GM18951 (cell line): ENCODE data around the gene MTHFD2.

Source experiments
- POLR2A ChIP-seq: IDR thresholded peaks from 4 replicates; pipeline ENCODE4 v1.6.1; 2011; ENCODE audit warnings: mild to moderate bottlenecking; ENCODE audit not compliant: insufficient read length, insufficient read depth; ENCODE audit errors: extremely low read depth
- in situ Hi-C: fragments of 300-500 bp; cut with MboI; formaldehyde crosslinking; loops from one replicate; pipeline ENCODE4 v1.12.0; 2022; ENCODE audit warnings: low sequenced_read_pairs, mixed read lengths, inconsistent platforms; ENCODE audit not compliant: unreplicated experiment

Gene MTHFD2

DNA sequence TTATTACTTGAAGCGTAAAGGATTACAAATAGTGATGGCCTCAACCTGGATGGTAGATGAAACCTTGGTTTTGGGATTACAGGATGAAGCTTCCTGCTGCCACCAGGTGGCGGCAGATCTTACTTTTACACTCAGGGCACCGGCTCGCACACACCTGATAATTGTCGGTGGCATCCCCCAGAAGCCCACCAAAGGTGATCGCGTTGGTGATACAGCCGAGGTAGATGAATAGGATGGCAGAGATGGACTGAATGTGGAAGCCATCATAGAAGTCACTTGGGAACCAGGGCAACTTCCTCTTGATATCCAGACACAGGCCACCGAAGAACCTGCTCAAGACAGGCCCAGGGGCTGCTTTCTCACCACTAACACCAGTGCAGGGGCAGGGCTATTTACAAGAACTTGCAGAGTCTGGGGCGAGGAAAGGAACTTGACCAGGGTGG lies 51.8 kb downstream of the MTHFD2 start:
- in situ Hi-C loops: no loop called here
- TF ChIP-seq POLR2A: no peak

DNA sequence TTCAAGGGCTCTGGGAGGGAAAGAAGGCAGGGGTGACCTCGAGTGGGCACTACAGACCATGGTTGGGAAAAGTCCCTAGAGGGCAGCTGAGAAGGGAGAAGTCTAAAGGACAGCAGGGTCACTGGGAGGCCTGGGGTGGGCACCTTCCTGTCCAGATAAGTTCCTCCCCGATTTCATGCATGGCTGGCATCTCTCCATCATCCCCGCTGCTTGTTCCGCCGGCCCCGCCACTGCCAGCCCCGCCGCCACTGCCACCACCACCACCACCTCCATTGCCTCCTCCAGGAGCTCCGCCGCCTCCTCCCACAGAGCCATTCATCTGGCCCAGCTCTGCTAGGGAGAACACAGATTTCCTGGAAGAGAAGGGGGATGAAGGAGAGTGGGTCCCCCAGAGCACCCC lies 53.6 kb downstream of the MTHFD2 start:
- in situ Hi-C loops: no loop called here
- no peak for TF ChIP-seq POLR2A

DNA sequence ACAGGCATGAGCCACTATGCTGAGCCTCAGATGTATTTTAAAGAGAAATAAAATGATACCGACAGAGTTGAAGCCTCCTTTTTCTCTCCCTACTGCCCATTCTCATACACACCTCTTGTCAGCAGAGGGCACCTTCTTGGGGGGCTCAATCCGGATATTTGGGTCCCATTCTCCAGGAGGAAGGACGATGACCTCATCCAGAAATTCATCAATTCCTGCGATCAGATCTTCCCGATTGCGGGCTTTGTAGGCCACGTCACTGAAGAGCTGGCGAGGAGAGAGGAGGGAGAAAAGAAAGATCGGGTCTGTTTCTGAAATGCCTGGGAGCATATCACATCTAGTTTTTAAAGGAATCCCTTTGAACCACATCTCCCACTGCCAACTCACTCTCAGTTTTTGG lies 54.4 kb downstream of the MTHFD2 start:
- no peak for TF ChIP-seq POLR2A
- in situ Hi-C loops: no loop called here

DNA sequence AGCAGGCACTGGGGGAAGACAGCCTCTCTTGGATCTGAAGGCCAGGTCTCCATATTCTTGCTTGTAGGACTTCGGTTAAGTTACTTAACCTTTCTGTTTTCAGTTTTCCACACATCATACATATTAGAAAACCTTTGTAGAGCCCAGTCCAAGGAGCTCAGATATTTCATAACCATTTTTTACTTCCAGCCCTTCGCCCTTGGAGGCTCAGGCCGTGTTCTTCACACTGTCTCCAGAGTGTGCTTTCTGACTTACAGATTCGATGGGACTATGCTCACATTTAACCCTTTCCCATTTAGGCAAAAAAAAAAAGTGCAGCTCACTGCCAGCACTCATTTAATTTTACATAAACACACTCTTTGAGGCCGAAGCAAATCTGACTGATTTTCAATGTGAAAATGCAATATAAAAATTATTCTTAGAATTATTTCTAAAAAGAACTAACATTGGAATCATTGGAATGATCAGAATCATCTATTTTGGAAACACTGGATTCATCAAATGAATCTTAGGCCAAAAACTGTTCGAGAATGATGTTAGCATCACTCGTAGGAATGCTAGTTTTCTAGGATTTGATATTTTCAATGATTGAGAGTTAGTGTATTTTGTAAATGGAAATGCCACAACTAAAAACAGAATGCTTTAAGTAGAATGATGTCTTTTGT lies 55.0 kb downstream of the MTHFD2 start:
- TF ChIP-seq POLR2A: no peak
- in situ Hi-C loops: no loop called here

DNA sequence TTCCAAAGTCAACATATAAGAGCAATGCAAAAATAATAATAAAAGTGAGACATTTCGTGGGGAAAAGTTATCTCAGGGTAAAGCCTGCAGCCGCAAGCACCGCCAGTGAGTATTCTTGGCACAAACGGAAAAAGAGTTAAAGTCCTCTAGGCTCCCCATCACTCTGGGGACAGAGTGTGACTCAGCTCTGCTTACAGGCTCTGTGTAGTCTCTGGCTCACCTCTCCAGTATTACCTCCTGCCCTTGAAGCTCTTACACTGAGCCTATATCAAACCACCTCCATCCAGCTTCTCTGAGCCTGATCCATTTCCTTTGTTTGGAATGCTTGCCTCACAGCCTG lies 55.5 kb downstream of the MTHFD2 start:
- in situ Hi-C loops: no loop called here

DNA sequence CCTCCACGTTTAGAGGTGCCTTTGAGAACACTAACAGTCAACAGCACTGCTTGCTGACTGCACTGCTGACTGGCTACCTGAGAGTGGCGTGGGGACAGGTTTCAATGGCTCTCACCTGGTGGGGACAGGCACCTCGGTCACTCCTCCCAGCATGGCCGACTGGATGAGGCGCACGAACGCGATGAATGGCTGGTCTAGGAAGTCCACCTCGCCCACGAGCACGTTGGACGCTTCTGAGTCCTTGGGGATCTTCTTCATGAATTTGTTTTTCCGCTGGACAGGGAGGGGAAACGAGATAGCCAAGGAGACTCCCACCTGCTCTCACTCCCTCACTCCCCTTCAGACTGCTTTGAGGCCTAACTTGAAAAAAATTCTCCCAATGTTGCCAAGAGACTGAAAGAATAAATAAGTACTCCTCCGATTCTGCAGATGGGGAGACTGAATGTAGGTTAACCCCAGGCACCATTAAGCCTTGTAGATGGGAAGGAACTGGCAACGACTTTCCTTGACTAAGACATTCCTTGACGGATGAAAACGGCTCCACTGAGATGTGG lies 57.3 kb downstream of the MTHFD2 start:
- TF ChIP-seq POLR2A: no peak
- in situ Hi-C loops: no loop called here

More for the DNA sequence above, 55.5 kb downstream of the MTHFD2 start:
- TF ChIP-seq POLR2A: no peak

DNA sequence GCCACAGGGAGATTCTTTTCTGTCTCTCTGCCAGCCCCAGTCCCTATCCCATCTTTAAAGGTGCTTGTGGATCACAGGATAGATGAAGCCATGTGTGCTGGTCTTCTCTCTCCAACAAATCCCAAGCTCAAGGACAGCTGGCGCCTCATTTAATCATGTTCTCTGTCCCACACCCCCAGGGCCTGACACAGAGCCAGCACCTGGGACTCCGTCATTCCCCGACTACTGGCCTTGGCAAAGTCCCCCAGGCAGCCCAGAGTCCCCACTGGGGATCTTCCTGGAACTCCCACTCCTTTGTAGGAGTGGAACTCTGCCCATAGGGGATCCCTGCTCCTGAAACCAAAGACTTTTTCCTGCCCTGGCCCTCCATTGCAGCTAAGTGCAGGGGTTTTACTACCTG lies 60.8 kb downstream of the MTHFD2 start:
- no peak for TF ChIP-seq POLR2A

DNA sequence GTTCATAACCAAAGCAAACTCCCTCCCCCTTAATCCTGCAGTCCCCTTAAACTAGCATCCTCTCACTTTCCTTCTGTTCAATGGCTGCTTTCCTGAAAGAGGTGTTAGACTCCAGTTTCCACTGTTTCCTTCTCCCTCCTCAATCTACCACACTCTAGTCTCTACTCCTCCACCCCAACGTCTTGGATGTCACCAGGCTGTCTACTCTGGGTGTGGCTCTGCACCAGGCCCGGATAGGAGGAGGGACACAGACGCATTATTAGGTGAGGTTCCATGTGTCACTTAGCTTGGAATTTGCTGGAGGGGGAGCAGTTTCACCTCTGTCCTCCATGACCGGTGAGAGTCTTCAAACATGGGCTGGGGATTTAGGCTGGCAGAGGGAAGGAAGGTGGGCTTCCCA lies 61.3 kb downstream of the MTHFD2 start:
- no peak for TF ChIP-seq POLR2A
- in situ Hi-C loops: no loop called here

More for the DNA sequence above, 60.8 kb downstream of the MTHFD2 start:
- in situ Hi-C loops: no loop called here

DNA sequence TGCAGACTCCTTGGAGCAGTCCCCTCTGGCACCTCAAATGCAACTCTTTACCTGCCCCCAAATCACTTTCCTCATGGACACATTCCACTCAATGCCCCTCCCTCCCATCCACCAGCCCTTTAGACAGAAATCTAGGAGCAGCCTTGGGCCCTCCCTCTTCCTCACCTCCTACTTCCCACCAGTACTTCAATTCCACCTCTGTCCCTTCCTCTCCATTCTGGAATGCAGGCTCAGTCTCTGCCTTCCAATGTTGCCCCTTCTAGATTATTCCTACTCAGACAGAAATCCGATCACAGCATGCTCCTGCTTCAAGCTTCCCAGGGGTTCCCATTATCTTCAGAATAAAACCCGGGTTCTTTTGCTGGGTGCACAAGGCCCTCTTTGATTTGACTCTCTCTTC lies 62.1 kb downstream of the MTHFD2 start:
- TF ChIP-seq POLR2A: no peak
- in situ Hi-C loops: no loop called here

DNA sequence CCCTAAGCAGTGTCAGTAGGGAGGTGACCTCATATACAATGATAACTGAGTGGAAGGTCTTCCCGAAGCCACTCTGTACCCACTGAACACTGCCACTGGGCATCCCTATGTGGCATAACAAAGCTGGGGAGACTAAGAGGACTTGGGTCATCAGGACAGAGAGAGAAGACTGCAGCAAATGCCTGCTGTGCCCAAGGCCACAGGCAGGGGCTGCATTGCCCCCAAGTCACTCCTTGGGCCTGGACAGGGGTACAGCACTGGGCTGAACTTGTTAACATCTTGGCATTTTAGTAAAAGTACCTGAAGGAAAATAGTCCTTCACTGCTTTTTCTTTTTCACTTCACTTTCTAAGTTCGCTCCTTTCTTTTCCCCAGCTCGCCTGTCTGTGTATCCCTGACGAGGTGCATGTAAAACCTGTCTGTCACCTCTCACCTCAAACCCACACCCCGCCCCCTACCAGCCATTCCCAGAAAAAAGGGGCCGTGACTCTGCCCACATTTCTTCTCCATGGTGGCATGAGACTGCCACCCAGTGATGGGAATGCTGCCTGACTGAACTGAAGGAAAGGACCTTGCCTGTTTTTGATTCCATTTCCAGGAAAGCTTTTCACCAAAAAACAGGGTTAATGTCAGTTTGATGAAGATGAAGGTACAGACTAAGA lies 62.9 kb downstream of the MTHFD2 start:
- in situ Hi-C loops: no loop called here
- no peak for TF ChIP-seq POLR2A

DNA sequence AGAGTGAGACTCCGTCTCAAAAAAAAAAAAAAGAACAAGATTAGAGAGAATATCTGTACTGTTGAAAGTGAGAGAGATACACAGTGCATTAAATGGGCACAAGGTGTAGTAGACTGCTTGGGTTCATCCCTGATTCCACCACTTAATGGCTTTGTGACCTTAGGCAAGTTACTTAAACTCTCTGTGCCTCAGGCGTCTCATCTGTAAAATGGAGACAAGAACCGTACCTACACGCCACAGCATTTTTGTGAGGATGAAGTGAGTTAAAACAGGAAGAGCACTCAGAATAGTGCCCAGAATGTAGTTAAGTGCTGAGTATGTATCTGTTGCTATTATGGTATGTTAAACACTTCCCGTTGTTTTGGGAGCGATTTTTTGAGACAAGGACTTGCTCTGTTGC lies 64.3 kb downstream of the MTHFD2 start:
- in situ Hi-C loops: no loop called here
- no peak for TF ChIP-seq POLR2A

DNA sequence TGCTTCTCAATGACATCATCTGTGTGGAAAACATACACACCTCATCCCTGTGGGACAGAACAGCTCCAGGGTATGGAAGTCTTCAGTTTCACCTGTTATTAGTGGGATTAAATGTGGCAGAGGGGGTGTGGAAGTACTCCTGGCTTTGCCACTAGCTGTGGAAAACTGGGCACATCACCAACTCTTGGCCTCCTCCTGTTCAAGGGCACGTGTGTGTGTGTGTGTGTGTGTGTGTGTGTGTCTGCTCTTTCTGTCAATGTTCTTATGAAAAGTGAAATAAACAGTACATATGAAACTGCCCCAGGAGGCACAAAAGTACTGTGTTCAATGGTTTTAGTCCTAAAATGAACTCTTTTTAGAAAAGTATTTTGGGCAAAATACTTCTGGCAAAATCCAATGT lies 65.9 kb downstream of the MTHFD2 start:
- no peak for TF ChIP-seq POLR2A
- in situ Hi-C loops: no loop called here

DNA sequence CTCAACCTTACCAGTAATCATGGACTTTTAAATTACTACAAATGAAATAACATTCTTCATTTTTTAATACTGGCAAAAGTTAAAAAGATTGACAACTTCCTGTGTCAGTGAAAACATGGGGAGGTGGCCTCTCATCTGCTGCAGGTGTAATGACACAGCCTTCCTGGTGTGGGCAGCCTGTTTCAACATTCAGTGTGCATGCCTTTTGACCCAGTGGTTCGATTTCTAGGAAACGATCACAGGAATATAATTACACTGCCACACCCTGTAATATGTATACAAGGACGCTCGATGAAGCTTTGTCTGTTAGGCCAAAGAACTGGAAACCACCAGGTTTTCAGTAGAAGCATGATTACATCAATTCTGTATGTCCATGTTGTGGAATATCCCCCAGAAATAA lies 68.7 kb downstream of the MTHFD2 start:
- in situ Hi-C loops: no loop called here

More for the DNA sequence above, 68.7 kb downstream of the MTHFD2 start:
- no peak for TF ChIP-seq POLR2A
